Measurements from ENCODE around the gene CYP27B1. TPM values are rescaled to one million over a fixed set of nuclear protein-coding genes. Genes with fewer than 3 reads are reported as not detected.
"Not testable (repeated sequence)": the region's sequence is repeated elsewhere in the genome, so short reads cannot be mapped to it uniquely, and the experiment has no call there.

The CYP27B1 gene
- total and polyA plus RNA-seq, 4 donors, result 0.72 to 1.9 (median 1.4) TPM; not detected in 1

- H3K9me3 ChIP-seq (ENCODE audit: control insufficient read depth, insufficient read depth, low read length), result no peaks in the 10 kb centered on the region
- H3K27me3 ChIP-seq (ENCODE audit: control insufficient read depth, insufficient read depth, low read length), result peaks cover 29% of the 10 kb centered on the region
- no peak overlapping the region for H3K27ac ChIP-seq (ENCODE audit: low read depth, low read length)
- peaks cover 56% of the 10 kb centered on the region for H3K36me3 ChIP-seq (ENCODE audit: control insufficient read depth, insufficient read depth, low read length)
- 68% methylated on average over 2 of the region's 11 CpGs for WGBS (ENCODE audit: insufficient coverage)
- no peak for DNase-seq (ENCODE audit: low read depth in 4 of 6, low spot score in 6 of 6)
- peaks cover 24% of the 10 kb centered on the region for H3K4me1 ChIP-seq (ENCODE audit: control insufficient read depth, insufficient read depth, low read length)
- no peak overlapping the region for H3K4me3 ChIP-seq (ENCODE audit: low read depth, low read length)
Observed at GRCh38 chr12:57724936-57725740, 41.7 kb downstream of the CYP27B1 start.

GRCh38 chr12:57724003-57724935 lies 42.6 kb downstream of the CYP27B1 start:
- H3K36me3 ChIP-seq (ENCODE audit: control insufficient read depth, insufficient read depth, low read length), result peaks cover 60% of the 10 kb centered on the region
- H3K27me3 ChIP-seq (ENCODE audit: control insufficient read depth, insufficient read depth, low read length), result peaks cover 27% of the 10 kb centered on the region
- no peak overlapping the region for H3K4me3 ChIP-seq (ENCODE audit: low read depth, low read length)
- 89% methylated on average over 12 of the region's 12 CpGs for WGBS (ENCODE audit: insufficient coverage)
- no peaks in the 10 kb centered on the region for H3K9me3 ChIP-seq (ENCODE audit: control insufficient read depth, insufficient read depth, low read length)
- H3K4me1 ChIP-seq (ENCODE audit: control insufficient read depth, insufficient read depth, low read length), result peaks cover 24% of the 10 kb centered on the region
- no peak overlapping the region for H3K27ac ChIP-seq (ENCODE audit: low read depth, low read length)
- DNase-seq (ENCODE audit: low read depth in 4 of 6, low spot score in 6 of 6), result no peak

GRCh38 chr12:57723630-57723962 lies 43.3 kb downstream of the CYP27B1 start:
- Histone ChIP-seq H3K9me3 (ENCODE audit: control insufficient read depth, insufficient read depth, low read length) (no peaks in the 10 kb centered on the region), H3K36me3 (ENCODE audit: control insufficient read depth, insufficient read depth, low read length) (peaks cover 63% of the 10 kb centered on the region), H3K27ac (ENCODE audit: low read depth, low read length) (no peak overlapping the region), H3K27me3 (ENCODE audit: control insufficient read depth, insufficient read depth, low read length) (peaks cover 27% of the 10 kb centered on the region), H3K4me3 (ENCODE audit: low read depth, low read length) (no peak overlapping the region), H3K4me1 (ENCODE audit: control insufficient read depth, insufficient read depth, low read length) (peaks cover 24% of the 10 kb centered on the region)
- WGBS (ENCODE audit: insufficient coverage), result no CpG with 5 or more reads among the region's 2 CpGs
- no peak for DNase-seq (ENCODE audit: low read depth in 4 of 6, low spot score in 6 of 6)

GRCh38 chr12:57722716-57723629 lies 43.9 kb downstream of the CYP27B1 start:
- no peak for DNase-seq (ENCODE audit: low read depth in 4 of 6, low spot score in 6 of 6)
- peaks cover 63% of the 10 kb centered on the region for H3K36me3 ChIP-seq (ENCODE audit: control insufficient read depth, insufficient read depth, low read length)
- 54% methylated on average over 3 of the region's 11 CpGs for WGBS (ENCODE audit: insufficient coverage)

GRCh38 chr12:57721846-57722608 lies 44.9 kb downstream of the CYP27B1 start:
- peaks cover 16% of the 10 kb centered on the region for H3K27me3 ChIP-seq (ENCODE audit: control insufficient read depth, insufficient read depth, low read length)
- H3K4me1 ChIP-seq (ENCODE audit: control insufficient read depth, insufficient read depth, low read length), result peaks cover 17% of the 10 kb centered on the region
- not testable (repeated sequence) for H3K4me3 ChIP-seq (ENCODE audit: low read depth, low read length); DNase-seq (ENCODE audit: low read depth in 4 of 6, low spot score in 6 of 6); H3K27ac ChIP-seq (ENCODE audit: low read depth, low read length); H3K9me3 ChIP-seq (ENCODE audit: control insufficient read depth, insufficient read depth, low read length)
- peaks cover 60% of the 10 kb centered on the region for H3K36me3 ChIP-seq (ENCODE audit: control insufficient read depth, insufficient read depth, low read length)
- WGBS (ENCODE audit: insufficient coverage), result 100% methylated on average over 8 of the region's 16 CpGs

More at GRCh38 chr12:57722716-57723629, 43.9 kb downstream of the CYP27B1 start:
- Histone ChIP-seq H3K4me3 (ENCODE audit: low read depth, low read length) (no peak overlapping the region), H3K27me3 (ENCODE audit: control insufficient read depth, insufficient read depth, low read length) (peaks cover 26% of the 10 kb centered on the region), H3K9me3 (ENCODE audit: control insufficient read depth, insufficient read depth, low read length) (no peaks in the 10 kb centered on the region), H3K27ac (ENCODE audit: low read depth, low read length) (no peak overlapping the region), H3K4me1 (ENCODE audit: control insufficient read depth, insufficient read depth, low read length) (peaks cover 24% of the 10 kb centered on the region)

- no peak overlapping the region for H3K4me3 ChIP-seq (ENCODE audit: low read depth, low read length)
- H3K27me3 ChIP-seq (ENCODE audit: control insufficient read depth, insufficient read depth, low read length), result peaks cover 8% of the 10 kb centered on the region
- peaks cover 63% of the 10 kb centered on the region for H3K36me3 ChIP-seq (ENCODE audit: control insufficient read depth, insufficient read depth, low read length)
- WGBS (ENCODE audit: insufficient coverage), result 85% methylated on average over 4 of the region's 11 CpGs
- peaks cover 7% of the 10 kb centered on the region for H3K4me1 ChIP-seq (ENCODE audit: control insufficient read depth, insufficient read depth, low read length)
- H3K27ac ChIP-seq (ENCODE audit: low read depth, low read length), result no peak overlapping the region
- no peaks in the 10 kb centered on the region for H3K9me3 ChIP-seq (ENCODE audit: control insufficient read depth, insufficient read depth, low read length)
- no peak for DNase-seq (ENCODE audit: low read depth in 4 of 6, low spot score in 6 of 6)
Observed at GRCh38 chr12:57720606-57721595, 46.0 kb downstream of the CYP27B1 start.

GRCh38 chr12:57719777-57720605 lies 46.9 kb downstream of the CYP27B1 start:
- no peak overlapping the region for H3K4me3 ChIP-seq (ENCODE audit: low read depth, low read length)
- H3K4me1 ChIP-seq (ENCODE audit: control insufficient read depth, insufficient read depth, low read length), result no peaks in the 10 kb centered on the region
- WGBS (ENCODE audit: insufficient coverage), result 96% methylated on average over 15 of the region's 20 CpGs
- H3K27me3 ChIP-seq (ENCODE audit: control insufficient read depth, insufficient read depth, low read length), result peaks cover 5% of the 10 kb centered on the region
- H3K9me3 ChIP-seq (ENCODE audit: control insufficient read depth, insufficient read depth, low read length), result no peaks in the 10 kb centered on the region
- no peak for DNase-seq (ENCODE audit: low read depth in 4 of 6, low spot score in 6 of 6)
- H3K36me3 ChIP-seq (ENCODE audit: control insufficient read depth, insufficient read depth, low read length), result peaks cover 63% of the 10 kb centered on the region
- H3K27ac ChIP-seq (ENCODE audit: low read depth, low read length), result no peak overlapping the region
